HG02938 (cell line): Measurements from ENCODE around the gene ZCCHC7.
"Not testable (repeated sequence)": the region's sequence is repeated elsewhere in the genome, so short reads cannot be mapped to it uniquely, and the experiment has no call there.

Source experiments
- ATAC-seq: cut with Tn5 transposase; IDR thresholded peaks from one replicate; pipeline ENCODE4 v1.9.1; 2021; ENCODE audit warnings: mild to moderate bottlenecking, moderate library complexity; ENCODE audit not compliant: unreplicated experiment

The ZCCHC7 gene

DNA sequence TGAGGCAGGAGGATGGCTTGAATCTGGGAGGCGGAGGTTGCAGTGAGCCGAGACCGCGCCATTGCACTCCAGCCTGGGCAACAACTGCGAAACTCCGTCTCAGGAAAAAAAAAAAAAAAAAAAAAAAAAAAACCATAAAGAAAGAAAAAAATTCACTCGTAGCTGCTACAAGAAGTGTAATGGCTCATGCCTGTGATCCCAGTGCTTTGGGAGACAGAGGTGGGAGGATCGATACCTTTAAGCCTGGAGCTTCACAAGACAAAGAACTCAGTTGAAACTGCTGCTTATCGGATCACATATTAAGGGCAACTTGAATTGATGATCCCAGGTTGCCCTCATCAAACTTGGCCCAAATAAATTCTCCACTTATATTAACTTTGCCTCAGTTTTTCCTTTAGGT, 1.0 kb upstream of the ZCCHC7 start:
- ATAC-seq = no peak

DNA sequence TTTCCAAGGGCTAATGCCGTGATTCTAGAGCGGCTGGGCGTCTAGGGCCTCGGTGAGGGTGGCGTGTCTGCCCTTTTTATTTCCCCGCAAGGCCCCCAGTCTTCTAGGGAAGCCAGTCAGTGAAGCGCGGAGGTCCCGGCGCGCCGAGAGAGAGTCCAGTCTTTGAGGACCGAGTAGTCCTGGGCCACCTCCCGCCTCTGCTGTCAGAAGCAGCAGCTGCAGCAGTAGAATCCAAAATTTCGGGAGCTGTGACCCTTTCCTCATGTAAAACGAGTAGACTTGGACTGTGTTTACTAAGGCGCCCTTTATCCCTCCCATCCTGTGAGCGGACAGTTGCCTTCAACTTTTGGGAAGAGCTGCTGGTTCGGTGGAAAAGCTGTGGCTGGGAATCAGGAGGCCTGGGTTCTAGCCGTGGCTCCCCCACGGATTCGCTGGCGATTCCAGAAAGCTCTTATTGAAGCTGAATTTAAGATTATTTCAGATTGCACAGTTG, 515 bp downstream of the ZCCHC7 start:
- ATAC-seq = peak; percentile 25

DNA sequence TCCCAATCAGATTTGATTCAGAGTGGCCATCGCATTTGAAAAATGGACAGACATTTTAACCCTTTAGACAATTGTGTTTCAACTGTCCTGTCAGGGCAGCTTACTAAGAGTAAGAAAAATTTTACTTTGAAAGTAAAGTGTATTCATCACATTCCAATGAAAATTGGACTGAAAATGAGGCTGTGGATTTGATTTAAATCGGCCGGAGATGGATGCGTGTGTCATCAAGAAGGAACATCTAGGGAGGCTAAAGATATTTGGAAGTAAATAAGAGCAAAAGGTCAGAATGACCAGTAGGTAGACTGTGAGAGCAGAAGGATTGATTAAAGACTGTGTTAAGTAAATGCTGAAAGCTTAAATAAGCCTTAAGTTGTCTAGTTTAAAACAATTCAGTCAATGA, 1.5 kb downstream of the ZCCHC7 start:
- no peak for ATAC-seq

DNA sequence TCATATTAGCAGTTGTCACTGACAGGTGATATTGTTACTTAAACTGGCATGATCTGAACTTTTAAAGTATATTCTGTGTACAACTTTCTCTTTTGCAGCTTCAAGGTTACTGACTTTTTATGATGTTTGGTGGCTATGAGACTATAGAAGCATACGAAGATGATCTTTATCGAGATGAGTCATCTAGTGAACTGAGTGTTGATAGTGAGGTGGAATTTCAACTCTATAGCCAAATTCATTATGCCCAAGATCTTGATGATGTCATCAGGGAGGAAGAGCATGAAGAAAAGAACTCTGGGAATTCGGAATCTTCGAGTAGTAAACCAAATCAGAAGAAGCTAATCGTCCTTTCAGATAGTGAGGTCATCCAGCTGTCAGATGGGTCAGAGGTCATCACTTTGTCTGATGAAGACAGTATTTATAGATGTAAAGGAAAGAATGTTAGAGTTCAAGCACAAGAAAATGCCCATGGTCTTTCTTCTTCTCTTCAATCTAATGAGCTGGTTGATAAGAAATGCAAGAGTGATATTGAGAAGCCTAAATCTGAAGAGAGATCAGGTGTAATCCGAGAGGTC, 5.9 kb downstream of the ZCCHC7 start:
- ATAC-seq = no peak

DNA sequence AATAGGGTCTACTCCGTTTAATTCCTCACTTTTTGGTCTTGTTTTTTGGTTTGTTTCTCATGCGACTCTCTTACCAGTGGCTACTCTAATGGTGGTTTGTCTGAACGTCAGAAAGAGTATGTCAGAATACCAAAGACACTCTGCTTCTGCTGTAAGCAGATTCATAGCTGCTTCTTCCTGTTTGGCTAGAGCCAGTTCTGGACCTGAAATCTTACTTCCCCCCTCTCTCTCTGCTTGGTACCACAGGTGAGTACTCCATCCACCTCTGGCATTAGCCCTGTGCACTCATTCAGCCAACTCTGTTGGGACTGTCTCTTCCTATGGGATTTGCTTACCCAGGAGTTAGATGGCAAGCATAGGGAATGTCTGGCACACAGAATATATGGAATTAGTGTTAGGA, 6.6 kb downstream of the ZCCHC7 start:
- ATAC-seq = no peak

DNA sequence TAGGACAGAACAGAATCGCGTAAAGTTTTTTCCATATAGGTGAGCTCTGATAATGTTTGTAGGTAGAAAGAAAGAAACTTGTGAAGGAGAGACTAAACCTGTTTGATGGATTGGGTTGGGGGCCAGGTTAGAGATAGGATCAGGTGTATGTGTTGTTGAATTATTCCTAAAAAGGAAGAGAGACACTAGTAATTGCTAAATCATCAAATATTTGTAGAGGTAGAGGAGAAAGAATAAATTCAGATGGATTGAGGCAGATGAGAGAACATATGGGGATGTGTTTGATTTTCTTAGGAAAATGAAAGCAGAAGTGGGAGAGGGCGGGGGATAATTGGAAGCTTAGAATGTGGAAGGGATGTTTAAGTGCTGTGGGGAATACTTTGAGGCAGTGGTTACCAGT, 7.7 kb downstream of the ZCCHC7 start:
- ATAC-seq = no peak

DNA sequence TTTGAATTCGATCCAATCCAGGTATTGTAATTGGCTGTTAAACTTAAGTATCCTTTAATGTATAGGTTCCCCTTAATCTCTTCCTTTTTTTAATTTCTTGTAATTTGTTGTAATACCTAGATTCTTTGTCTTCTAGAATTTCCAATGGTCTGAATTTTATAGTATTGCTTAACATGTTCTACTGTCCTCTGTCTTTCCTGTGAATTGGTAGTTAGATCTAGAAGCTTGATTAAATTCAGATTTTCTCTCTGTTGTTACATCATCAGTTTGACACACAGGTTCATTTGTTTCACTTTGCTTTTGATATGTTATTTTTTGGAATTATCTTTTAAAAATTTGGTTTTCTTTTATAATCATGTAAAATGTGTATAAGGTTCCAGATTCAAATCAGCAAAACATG, 13.8 kb downstream of the ZCCHC7 start:
- no peak for ATAC-seq

DNA sequence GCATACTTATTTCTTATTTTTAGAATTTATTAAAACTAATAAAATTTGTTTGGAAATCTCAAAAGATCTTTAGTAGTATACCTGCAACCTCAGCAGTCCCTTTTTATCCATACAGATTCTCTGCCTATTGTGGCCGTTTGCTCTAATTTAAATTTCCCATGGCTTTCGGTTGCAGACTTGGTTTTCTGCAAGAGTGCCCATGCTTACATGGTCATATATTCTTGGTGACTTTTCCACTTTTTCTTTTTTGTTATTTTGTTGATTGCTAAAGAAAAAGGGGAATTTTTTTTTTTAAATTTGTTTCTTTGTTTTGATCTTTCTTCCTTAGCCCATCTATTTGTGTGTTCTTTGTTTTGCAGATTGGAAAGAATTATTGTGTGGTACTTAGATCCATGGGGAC, 20.6 kb downstream of the ZCCHC7 start:
- ATAC-seq = no peak

DNA sequence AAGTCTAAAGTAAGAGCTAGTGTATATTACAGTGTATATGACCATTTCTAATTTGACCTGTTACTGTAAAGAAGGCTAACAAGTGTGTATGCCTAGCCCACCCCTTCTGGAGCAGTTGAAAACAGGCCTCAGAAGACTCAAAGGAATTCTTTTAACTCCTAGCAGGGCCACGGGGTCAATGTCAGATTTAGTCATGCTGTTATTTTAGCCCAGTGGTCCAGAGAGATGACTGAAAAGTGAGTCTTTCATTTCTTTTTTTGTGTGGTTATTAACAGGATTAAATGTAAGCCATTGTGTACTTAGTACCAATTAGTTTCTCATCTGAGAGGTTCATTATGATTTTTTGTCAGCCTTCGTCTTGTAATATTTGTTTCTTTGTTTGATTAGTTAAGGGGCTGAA, 24.4 kb downstream of the ZCCHC7 start:
- no peak for ATAC-seq

DNA sequence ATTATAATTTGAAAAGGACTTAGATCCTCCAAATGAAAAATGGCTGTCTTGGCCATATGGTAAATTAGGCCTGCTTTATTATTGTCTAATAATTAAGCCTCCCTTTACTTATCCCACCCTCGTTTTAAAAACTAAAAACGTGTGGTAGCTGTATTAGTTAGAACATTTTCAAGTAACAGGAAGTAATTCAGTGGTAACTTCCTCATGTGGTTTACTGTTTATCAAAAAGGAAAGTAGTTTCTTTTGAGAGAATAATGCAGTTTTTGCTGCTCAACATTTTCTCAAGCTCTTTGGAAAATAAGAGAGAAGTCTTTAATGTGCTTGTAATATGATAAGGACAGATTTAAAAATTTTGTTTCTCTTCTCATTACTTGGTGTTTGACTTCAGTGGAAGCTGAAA, 26.0 kb downstream of the ZCCHC7 start:
- ATAC-seq = peak; percentile 77

DNA sequence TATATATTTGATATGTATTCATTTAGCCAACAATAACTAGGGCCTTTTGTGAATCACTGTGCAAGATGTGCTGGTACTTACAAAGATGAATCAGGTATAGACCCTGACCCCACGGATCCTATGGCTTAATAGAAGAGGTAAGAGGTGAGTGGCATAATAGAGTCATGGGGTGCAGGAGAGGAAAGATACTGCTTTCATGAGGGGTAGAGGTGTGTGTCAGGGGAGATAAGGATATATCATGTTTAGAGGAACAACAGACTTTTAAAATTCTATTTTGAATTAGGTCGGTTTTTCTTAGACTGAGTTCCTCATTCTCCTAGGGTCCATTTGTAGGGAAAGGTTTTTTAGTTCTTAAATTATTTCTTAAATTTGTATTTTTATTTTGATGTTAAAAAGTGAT, 27.8 kb downstream of the ZCCHC7 start:
- ATAC-seq = no peak

DNA sequence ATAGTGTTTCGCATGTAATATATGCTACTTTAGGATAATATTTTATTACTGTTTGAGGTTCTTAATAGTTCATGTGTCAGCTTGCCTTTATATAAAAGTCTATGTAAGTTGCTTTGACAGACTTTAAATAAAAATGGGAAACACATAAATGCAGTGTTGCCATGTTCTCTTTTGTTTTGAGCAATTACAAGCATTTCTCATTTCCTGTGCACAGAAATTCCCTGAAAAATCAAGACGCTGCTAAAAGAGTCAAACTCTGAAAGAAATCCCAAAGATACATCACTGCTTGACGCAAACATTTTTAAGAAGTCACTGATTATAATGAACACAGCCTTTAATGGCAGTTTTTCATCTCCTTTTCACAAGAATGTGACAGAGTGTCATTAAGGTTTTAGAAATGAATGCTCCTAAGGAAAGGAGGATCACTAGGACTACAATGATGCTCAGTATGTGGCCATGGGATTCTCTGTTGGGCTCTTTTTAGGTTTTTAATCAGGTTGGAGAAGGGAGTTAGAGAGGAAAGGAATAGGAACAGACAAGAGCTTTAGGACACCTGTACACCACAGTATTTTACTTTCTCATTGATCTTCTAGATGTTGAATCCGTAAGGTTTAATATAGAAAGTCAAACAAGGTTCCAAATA, 29.4 kb downstream of the ZCCHC7 start:
- no peak for ATAC-seq

DNA sequence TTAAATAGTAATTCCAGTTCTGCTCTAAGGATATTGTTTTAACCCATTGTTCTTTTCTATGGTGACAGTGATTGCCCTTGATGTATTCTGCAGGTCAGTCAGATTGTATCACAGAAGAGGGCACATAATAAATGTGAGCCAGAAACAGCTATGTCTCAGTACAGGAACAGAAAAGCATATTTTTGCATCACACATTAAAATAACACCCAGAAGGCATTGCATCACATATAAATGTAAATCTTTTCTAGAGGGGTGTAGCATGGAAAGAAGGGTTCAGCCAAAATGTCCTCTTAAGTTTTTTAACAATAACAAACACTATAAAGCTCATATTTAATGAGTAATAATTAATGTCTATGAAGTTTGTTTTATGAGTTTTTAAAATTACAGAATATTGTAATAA, 30.0 kb downstream of the ZCCHC7 start:
- no peak for ATAC-seq

DNA sequence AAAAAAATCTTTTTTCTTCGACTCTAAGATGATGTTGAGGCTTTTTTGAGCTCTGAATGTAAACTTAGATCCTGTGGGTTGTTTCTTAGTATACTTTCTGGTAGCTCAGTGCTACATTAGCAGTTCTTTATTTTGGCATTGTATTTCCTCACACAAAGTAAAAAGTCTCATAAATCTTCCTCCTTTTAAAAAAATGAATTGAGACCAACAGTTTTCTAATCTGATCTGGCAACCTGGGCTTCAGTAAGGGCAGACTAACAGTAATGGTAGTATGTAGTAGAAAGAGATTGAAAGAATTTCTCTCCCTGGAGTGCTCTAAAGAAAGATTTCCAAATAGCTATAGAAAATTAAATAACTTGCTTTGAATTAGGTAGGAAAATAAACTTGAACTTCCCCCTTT, 31.4 kb downstream of the ZCCHC7 start:
- no peak for ATAC-seq

DNA sequence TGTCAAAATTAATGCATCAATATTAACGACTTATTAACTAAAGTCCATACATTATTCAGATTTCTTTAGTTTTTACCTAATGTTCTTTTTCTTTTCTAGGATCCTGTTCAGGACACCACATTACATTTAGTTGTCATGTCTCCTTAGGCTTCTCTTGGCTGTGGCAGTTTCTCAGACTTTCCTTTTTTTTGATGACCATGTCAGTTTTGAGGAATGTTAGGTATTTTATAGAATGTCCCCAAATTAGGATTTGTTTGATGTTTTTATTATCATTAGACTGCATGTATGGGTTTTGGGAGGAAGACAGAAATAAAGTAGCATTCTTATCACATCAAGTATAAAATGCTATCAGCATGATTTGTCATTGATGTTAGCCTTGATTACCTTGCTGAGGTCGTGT, 32.0 kb downstream of the ZCCHC7 start:
- no peak for ATAC-seq

DNA sequence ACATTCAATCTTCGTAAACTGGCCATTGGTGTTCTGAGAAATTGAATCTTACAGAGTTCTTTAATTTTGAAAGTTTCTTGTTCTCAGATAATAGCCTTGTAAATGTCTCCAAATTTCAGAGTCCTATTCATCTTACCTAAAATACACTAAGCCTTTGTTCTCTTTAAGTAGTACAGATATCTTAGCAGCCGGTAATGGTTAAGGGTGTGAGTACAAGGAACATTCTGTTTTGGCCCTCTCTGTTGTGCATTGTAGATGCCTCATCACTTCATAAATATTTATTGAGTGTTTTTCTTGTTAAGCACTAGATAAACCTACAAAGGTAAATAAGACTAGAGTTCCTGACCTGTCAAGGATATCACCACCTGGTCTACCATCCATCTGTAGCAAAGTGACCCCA, 35.2 kb downstream of the ZCCHC7 start:
- ATAC-seq = no peak

DNA sequence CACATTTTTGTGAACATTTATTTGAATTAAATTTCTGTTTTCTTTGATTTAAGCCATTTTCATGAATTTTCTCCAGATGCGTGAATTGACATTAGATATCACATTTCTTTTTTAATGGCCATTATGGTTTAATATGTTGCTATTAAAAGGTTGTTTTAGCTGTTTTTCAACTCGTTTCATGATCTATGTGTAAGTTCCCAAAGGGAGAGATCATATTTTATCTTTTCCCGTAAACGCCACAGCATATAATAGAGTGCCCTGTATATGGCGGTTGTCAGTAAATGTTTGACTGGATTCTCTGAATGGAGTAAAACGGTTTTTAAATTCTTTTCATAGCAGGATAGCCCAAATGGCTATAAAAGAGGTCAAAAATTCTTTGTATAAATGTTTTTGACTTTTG, 35.8 kb downstream of the ZCCHC7 start:
- ATAC-seq = no peak

DNA sequence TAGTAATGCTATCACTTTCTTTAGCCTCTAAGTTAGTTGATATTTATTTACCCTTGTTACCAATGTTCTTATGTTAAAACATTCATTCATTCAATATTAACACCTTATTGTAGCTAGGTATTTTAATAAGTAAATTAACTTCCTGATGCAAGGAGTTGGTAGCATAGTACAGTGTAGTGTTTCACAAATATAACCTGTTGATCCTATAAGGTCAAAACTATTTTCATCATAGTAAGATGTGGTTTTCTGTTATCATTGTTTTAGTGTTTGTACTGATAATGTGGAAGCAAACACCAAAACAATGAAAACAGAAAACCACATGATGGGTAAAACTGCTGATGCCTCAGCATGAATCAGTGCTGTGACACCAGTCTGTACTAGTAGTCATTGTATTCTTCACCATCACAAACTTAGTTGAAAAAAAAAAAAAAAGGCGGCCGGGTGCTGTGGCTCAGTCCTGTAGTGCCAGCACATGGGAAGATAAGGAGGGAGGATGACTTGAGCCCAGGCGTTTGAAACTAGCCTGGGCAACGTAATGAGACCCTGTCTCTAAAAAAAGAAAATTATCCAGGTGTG, 36.5 kb downstream of the ZCCHC7 start:
- ATAC-seq = no peak

DNA sequence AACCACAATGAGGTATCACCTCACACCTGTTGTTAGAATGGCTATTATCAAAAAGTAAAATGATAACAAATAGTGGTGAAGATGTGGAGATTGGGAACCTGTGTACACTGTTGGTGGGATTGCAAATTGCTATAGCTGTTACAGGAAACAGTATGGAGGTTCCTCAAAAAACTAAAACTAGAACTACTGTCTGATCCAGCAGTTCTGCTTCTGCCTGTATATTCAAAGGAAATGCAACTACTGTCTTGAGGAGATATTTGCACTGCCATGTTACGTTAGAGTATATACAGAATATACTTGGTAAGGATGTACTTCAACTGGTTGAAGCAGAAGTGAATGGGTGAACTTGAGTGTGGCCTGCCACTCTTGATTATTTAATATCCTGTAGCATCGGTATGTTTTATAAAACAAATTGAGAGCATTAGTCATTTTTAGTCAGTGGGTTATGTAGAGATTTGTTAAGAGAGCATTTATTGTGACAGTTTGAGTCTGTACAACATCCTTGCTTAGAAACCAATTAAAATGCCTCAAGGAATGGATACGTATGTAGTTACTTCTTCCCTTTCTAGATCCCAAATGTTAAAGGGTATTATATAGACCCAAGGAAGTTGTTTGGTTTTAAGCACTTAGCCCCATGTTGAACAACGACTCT, 37.5 kb downstream of the ZCCHC7 start:
- no peak for ATAC-seq

DNA sequence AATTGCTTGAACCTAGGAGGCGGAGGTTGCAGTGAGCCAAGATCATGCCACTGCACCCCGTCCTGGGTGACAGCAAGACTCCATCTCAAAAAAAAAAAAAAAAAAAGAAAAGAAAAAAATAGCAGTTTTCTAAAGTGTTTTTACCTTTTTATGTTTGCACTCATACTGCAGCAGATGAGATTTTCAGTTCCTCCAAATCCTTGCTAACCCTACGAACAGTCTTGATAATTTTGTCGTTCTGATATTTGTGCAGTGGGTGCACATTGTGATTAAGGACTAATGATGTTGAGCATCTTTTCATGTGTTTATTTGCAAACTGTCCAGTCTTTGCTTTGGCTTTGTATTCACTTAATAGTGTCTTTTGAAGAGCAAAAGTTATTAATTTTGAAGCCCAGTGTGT, 42.9 kb downstream of the ZCCHC7 start:
- ATAC-seq = no peak

DNA sequence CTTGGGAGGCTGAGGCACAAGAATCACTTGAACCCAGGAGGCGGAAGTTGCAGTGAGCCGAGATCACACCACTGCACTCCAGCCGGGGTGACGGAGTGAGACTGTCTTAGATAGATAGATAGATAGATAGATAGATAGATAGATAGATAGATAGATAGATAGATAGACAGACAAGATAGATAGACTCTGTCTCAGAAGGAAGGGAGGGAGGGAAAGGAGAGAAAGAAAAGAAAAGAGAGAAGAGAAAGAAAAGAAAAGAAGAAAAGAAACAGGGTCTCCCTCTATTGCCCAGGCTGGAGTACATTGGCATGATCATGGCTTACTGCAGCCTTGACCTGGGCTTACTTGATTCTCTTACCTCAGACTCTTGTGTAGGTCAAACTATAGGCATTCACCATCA, 44.0 kb downstream of the ZCCHC7 start:
- not testable (repeated sequence) for ATAC-seq

DNA sequence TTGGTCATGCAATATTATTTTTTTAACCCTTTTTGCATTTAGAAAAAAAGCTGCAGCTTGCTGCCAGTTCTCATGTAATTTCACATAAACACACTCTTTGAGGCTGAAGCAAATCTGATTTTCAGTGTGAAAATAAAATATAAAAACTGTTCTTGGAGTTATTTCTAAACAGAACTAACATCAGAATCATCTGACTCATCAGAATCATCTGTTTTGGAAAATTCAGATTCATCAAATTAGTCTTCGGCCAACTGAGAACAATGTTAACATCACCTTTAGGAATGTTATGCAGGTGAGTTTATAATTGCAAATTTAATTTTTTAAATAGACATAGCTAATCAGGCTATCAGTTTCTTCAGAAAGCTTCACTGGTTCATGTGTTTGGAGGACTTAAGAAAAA, 45.3 kb downstream of the ZCCHC7 start:
- ATAC-seq = no peak
